DOHH2 (cell line): ENCODE data around the gene ADK.

Experiments used
- H3F3A ChIP-seq: fragments of 200-600 bp; sonication (generic), shearing (Covaris generic); 2 replicates; pipeline ENCODE4 v1.6.0; 2016; ENCODE audit warnings: antibody characterized with exemption, mild to moderate bottlenecking; ENCODE audit not compliant: control insufficient read depth, insufficient read depth
- H3K27ac ChIP-seq: fragments of 200-600 bp; sonication (generic); 2 replicates; pipeline ENCODE4 v1.5.1; 2014; ENCODE audit warnings: low read depth, mild to moderate bottlenecking, low read length, moderate library complexity
- H3K27me3 ChIP-seq: fragments of 200-600 bp; sonication (generic); 2 replicates; pipeline ENCODE4 v1.6.1; 2014; ENCODE audit warnings: mild to moderate bottlenecking, low read length, mixed read lengths; ENCODE audit not compliant: control insufficient read depth
- H3K36me3 ChIP-seq: fragments of 200-600 bp; sonication (generic); 2 replicates; pipeline ENCODE4 v1.6.1; 2014; ENCODE audit warnings: mild to moderate bottlenecking, low read length, moderate library complexity, mixed read lengths; ENCODE audit not compliant: control insufficient read depth
- H3K4me1 ChIP-seq: fragments of 200-600 bp; sonication (generic); 2 replicates; pipeline ENCODE4 v1.6.1; 2014; ENCODE audit warnings: mild to moderate bottlenecking, low read length, mixed read lengths; ENCODE audit not compliant: control insufficient read depth
- H3K4me2 ChIP-seq: fragments of 200-600 bp; sonication (generic); 2 replicates; pipeline ENCODE4 v1.6.0; 2014; ENCODE audit warnings: mild to moderate bottlenecking, low read length, moderate library complexity
- H3K4me3 ChIP-seq: fragments of 200-600 bp; sonication (generic); 2 replicates; pipeline ENCODE4 v1.5.1; 2014; ENCODE audit warnings: mild to moderate bottlenecking, low read length, mixed read lengths
- H3K79me2 ChIP-seq: fragments of 200-600 bp; sonication (generic); 2 replicates; pipeline ENCODE4 v1.6.1; 2014; ENCODE audit warnings: mild to moderate bottlenecking, low read length, mixed read lengths; ENCODE audit not compliant: control insufficient read depth
- H3K9me2 ChIP-seq: fragments of 200-600 bp; sonication (generic); replicated peaks from 2 replicates; pipeline ENCODE4 v1.6.1; 2014; ENCODE audit warnings: mild to moderate bottlenecking, low read length, mixed read lengths; ENCODE audit not compliant: control insufficient read depth
- H3K9me3 ChIP-seq: fragments of 200-600 bp; sonication (generic); 2 replicates; pipeline ENCODE4 v1.6.1; 2014; ENCODE audit warnings: antibody characterized with exemption, low read length, mixed read lengths; ENCODE audit not compliant: control insufficient read depth, insufficient read depth
- H4K20me1 ChIP-seq: fragments of 200-600 bp; sonication (generic); 2 replicates; pipeline ENCODE4 v1.6.0; 2014; ENCODE audit warnings: low read depth, mild to moderate bottlenecking, antibody characterized with exemption, low read length, moderate library complexity; ENCODE audit not compliant: control insufficient read depth, insufficient read depth
- CTCF ChIP-seq: fragments of 200-600 bp; sonication (generic); IDR thresholded peaks from one replicate; pipeline ENCODE4 v1.5.1; 2014; ENCODE audit warnings: antibody characterized with exemption, mild to moderate bottlenecking, low read depth, low read length; ENCODE audit not compliant: poor library complexity, severe bottlenecking
- EZH2phosphoT487 ChIP-seq: fragments of 200-600 bp; sonication (generic); IDR thresholded peaks from 2 replicates; pipeline ENCODE4 v1.6.1; 2017; ENCODE audit warnings: borderline replicate concordance, mild to moderate bottlenecking, antibody characterized with exemption, low read length, moderate library complexity, mixed read lengths

The ADK gene

GRCh38 chr10:74643596-74643975, 492.6 kb downstream of the ADK start:
- no peaks in the 10 kb centered on the region for H3K9me2 ChIP-seq
- no peak overlapping the region for H3K27ac ChIP-seq
- 0 out of 2 replicates have a peak, but pooled peaks cover 5% of the 10 kb centered on the region for H3K9me3 ChIP-seq
- H3K79me2 ChIP-seq: no peaks in the 10 kb centered on the region
- no peaks in the 10 kb centered on the region for H3K36me3 ChIP-seq
- TF ChIP-seq CTCF: no peak
- TF ChIP-seq EZH2phosphoT487: no peak
- H3F3A ChIP-seq: no peaks in the 10 kb centered on the region
- no peaks in the 10 kb centered on the region for H4K20me1 ChIP-seq
- peaks cover 4% of the 10 kb centered on the region; the same call in 1 of the 2 replicates for H3K4me1 ChIP-seq
- H3K27me3 ChIP-seq: no peaks in the 10 kb centered on the region
- no peak overlapping the region for H3K4me2 ChIP-seq
- H3K4me3 ChIP-seq: no peak overlapping the region

GRCh38 chr10:74644738-74645137, 493.7 kb downstream of the ADK start:
- no peak overlapping the region for H3K27ac ChIP-seq
- TF ChIP-seq EZH2phosphoT487 (no peak), CTCF (no peak)

GRCh38 chr10:74645692-74646091, 494.7 kb downstream of the ADK start:
- Histone ChIP-seq H3K4me3 (no peak overlapping the region), H4K20me1 (no peaks in the 10 kb centered on the region)

More at GRCh38 chr10:74644738-74645137, 493.7 kb downstream of the ADK start:
- Histone ChIP-seq H3K27me3 (no peaks in the 10 kb centered on the region), H3K4me1 (peaks cover 7% of the 10 kb centered on the region), H4K20me1 (no peaks in the 10 kb centered on the region), H3K36me3 (no peaks in the 10 kb centered on the region), H3K9me2 (no peaks in the 10 kb centered on the region), H3K4me3 (no peak overlapping the region), H3K4me2 (no peak overlapping the region), H3K79me2 (no peaks in the 10 kb centered on the region), H3K9me3 (0 out of 2 replicates have a peak, but pooled peaks cover 5% of the 10 kb centered on the region), H3F3A (no peaks in the 10 kb centered on the region)

More at GRCh38 chr10:74645692-74646091, 494.7 kb downstream of the ADK start:
- Histone ChIP-seq H3K79me2 (no peaks in the 10 kb centered on the region), H3K9me2 (no peaks in the 10 kb centered on the region), H3K4me2 (no peak overlapping the region), H3F3A (no peaks in the 10 kb centered on the region), H3K36me3 (no peaks in the 10 kb centered on the region), H3K9me3 (0 out of 2 replicates have a peak, but pooled peaks cover 5% of the 10 kb centered on the region), H3K4me1 (peaks cover 13% of the 10 kb centered on the region), H3K27me3 (no peaks in the 10 kb centered on the region), H3K27ac (no peak overlapping the region)
- TF ChIP-seq CTCF: no peak
- no peak for TF ChIP-seq EZH2phosphoT487
